GM18507 (cell line): ENCODE measurements around the gene CCRL2.

Experiments
- DNase-seq: peaks from one replicate; pipeline ENCODE4 v3.0.0; 2011; ENCODE audit warnings: low read depth; ENCODE audit not compliant: insufficient read length; ENCODE audit errors: extremely low spot score
- FAIRE-seq: peaks from 2 replicates; lab custom pipeline; 2011; peaks lifted over from hg19 to GRCh38; lab: Jason Lieb, UNC

Gene CCRL2

DNA sequence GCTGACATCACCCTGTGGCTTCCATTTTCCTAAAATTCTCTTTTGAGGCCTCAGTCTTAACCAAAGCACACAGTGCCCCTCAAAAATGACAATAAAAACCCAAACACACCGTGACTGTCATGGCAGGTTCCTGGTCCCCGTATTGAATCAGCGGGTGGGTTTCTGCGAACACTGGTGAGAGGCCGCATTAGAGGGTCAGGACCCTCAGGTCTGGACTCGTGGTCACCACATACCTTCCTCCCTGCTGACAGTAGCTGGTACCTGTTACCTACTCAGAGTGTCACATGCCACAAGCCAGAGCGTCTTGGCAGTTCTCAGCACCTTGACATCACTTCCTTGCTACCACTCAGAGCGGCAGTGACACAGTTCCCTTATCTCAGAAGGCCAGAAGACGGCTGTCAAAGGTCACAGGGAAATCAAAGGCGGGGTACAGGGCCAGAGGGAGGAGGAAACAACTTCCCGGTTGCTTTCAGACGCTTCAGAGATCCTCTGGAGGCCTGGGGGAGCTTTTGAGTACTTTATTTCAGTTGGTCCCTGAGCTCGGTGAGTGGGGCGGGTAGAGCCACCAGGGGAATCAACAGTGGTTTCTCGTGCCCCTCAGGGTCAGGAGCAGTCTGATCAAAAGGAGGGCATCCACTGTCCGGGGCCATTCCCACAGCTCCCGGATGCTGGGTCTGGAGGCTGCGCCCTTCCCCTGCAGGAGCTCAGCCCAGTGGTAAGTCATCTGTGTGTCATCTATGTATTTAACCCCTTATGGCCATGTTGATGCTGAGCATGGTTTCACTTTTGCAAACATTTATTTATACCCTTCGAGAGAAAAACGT, at the start of gene CCRL2, which contains the start of gene CCR5AS:
Gene CCRL2 (plus strand): TSS at position 472 of the 824 bp plus-strand sequence. CDS start 821 bp downstream, outside the sequence.
Gene CCR5AS (minus strand): TSS at position 279 of the 824 bp plus-strand sequence.
- FAIRE-seq = no peak
- DNase-seq = no peak

GRCh38 chr3:46358466-46358865, 48.6 kb upstream of the CCRL2 start:
- FAIRE-seq = no peak

DNA sequence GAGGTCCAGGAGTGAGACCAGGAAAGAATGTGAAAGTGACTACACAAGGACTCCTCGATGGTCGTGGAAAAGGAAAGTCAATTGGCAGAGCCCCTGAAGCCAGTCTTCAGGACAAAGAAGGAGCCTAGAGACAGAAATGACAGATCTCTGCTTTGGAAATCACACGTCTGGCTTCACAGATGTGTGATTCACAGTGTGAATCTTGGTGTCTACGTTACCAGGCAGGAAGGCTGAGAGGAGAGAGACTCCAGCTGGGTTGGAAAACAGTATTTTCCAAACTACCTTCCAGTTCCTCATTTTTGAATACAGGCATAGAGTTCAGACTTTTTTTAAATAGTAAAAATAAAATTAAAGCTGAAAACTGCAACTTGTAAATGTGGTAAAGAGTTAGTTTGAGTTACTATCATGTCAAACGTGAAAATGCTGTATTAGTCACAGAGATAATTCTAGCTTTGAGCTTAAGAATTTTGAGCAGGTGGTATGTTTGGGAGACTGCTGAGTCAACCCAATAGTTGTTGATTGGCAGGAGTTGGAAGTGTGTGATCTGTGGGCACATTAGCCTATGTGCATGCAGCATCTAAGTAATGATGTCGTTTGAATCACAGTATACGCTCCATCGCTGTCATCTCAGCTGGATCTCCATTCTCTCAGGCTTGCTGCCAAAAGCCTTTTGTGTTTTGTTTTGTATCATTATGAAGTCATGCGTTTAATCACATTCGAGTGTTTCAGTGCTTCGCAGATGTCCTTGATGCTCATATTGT, 47.1 kb upstream of the CCRL2 start:
- peak; percentile 85 for FAIRE-seq

More at GRCh38 chr3:46358466-46358865, 48.6 kb upstream of the CCRL2 start:
- DNase-seq = no peak

GRCh38 chr3:46360907-46361306, 46.2 kb upstream of the CCRL2 start:
- FAIRE-seq (no peak), DNase-seq (no peak)

More for the DNA sequence above, 47.1 kb upstream of the CCRL2 start:
- DNase-seq = no peak

DNA sequence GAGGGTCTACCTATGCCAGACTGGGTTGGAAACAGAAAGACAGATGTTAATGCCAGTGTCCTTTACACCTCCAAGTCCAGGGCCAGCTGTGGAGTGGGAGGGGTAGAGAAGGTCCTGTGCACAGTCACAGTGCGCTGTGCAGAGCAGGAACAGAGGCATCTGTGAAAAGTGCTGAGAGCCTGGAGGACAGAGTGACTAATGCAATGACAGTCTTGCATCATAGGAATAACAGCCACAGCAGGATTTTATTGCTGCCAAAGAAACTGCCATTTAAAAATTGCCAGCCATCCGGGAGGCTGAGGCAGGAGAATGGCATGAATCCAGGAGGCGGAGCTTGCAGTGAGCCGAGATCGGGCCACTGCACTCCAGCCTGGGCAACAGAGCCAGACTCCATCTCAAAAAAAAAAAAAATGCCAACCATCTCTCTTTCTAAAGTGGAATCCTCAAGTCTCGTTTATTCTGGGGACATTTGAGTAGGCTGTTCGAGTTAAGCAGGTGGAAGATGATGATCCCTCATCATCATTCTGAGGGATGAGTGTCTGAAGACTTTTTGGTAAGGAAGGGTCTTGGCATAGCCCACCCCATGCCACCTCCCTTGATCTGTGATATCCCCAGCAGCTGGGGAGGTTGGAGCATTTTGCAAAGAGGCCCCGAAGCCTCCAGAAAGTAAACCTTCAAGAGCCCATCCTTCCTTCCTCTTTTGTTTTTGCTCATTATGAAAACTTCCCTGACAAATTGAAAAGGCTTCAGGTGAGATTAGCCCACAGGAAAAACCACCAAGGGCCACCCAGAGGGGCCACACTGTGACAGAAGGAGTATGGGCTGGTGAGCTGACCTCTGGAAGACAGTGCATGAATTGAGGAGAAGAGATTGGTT, 45.4 kb upstream of the CCRL2 start:
- FAIRE-seq = peak; percentile 76
- no peak for DNase-seq

GRCh38 chr3:46365041-46365440, 42.0 kb upstream of the CCRL2 start:
- DNase-seq (no peak), FAIRE-seq (no peak)

DNA sequence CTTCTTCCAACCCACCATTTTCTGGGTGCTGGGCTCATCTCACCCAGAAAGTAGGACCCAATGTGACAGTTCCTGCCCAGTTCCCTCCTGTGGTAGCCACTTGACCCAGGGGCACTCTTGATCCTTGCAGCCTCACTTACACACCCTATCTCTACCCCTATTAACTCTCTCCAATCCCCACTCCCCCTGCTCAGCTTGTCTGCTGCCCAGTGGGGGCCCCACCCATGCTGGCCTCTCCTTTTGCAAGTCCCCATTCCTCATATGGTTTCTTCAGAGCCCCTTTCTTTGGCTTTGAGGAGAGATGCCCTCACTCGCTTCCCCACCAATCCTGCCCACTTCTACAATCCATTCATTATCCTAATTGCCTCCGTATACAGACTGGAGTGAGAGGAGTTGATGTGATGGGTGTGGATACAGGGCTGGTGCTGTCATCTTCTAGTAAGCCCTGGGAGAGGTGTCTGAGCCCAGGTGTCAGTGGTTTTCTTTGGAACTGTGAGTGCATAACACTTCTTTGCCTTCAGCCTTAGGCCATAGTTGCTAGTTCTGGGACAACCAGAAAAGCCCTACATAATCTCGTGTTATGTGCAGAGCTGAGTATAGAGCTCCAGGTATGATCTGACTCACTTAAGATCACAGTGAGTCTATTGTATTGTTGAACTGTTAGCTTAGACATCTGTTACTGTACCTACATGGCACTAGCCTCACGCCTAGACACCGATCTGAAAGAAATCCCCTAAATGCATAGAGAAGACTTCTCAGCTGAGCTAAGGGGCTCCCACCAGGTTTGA, 41.1 kb upstream of the CCRL2 start:
- no peak for FAIRE-seq

DNA sequence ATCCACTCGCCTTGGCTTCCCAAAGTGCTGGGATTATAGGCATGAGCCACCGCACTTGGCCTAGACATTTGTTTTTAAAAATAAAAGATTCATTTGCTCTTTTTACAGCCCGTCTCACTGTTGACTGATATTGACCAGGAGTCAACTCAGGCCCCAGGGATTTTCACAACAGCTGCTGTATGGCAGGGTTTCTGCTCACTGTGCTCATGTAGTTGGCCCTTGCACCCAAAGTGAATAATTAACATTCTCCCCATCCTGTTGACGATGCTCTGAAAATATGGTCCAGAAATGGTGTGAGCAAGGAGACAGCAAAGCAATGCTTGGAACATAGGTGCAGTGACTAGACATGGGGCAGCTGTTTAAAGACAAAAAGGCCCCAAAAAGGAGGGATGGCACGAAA, 39.2 kb upstream of the CCRL2 start:
- DNase-seq (no peak), FAIRE-seq (no peak)

More for the DNA sequence above, 41.1 kb upstream of the CCRL2 start:
- DNase-seq = no peak

- DNase-seq (no peak), FAIRE-seq (peak; percentile 89)
These were observed 38.5 kb upstream of the CCRL2 start for GRCh38 chr3:46368569-46368968.

DNA sequence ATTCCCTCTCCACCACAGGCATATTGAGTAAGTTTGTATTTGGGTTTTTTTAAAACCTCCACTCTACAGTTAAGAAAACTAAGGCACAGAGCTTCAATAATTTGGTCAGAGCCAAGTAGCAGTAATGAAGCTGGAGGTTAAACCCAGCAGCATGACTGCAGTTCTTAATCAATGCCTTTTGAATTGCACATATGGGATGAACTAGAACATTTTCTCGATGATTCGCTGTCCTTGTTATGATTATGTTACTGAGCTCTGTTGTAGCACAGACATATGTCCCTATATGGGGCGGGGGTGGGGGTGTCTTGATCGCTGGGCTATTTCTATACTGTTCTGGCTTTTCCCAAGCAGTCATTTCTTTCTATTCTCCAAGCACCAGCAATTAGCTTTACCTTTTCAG, 37.9 kb upstream of the CCRL2 start:
- FAIRE-seq = no peak

GRCh38 chr3:46369675-46370132, 37.4 kb upstream of the CCRL2 start:
- DNase-seq (no peak), FAIRE-seq (peak; percentile 62)

More for the DNA sequence above, 37.9 kb upstream of the CCRL2 start:
- DNase-seq = no peak

GRCh38 chr3:46370839-46371518, 36.1 kb upstream of the CCRL2 start, which contains the start of gene CCR5:
TSS of gene CCR5 (plus strand) at chr3:46370946. CDS start at chr3:46372903, 1,957 bp downstream.
- peak; percentile 21 for FAIRE-seq

GRCh38 chr3:46371519-46372340, 35.3 kb upstream of the CCRL2 start:
- DNase-seq = no peak
- no peak for FAIRE-seq

More at GRCh38 chr3:46370839-46371518, 36.1 kb upstream of the CCRL2 start, which contains the start of gene CCR5:
- no peak for DNase-seq

- peak; percentile 64 for FAIRE-seq
- no peak for DNase-seq
These were observed 34.3 kb upstream of the CCRL2 start for GRCh38 chr3:46372492-46373359.

GRCh38 chr3:46374755-46375154, 32.3 kb upstream of the CCRL2 start:
- no peak for FAIRE-seq
- no peak for DNase-seq

- no peak for FAIRE-seq
These were observed 31.8 kb upstream of the CCRL2 start for GRCh38 chr3:46375218-46375617.

More at GRCh38 chr3:46375218-46375617, 31.8 kb upstream of the CCRL2 start:
- DNase-seq = no peak
